ENCODE data around the gene GREB1L. TPM values are rescaled to one million over a fixed set of nuclear protein-coding genes. Genes with fewer than 3 reads are reported as not detected.
"Not testable (repeated sequence)": the region's sequence is repeated elsewhere in the genome, so short reads cannot be mapped to it uniquely, and the experiment has no call there.

GREB1L gene
- polyA plus RNA-seq, 1 donor: 4.0 TPM

DNA sequence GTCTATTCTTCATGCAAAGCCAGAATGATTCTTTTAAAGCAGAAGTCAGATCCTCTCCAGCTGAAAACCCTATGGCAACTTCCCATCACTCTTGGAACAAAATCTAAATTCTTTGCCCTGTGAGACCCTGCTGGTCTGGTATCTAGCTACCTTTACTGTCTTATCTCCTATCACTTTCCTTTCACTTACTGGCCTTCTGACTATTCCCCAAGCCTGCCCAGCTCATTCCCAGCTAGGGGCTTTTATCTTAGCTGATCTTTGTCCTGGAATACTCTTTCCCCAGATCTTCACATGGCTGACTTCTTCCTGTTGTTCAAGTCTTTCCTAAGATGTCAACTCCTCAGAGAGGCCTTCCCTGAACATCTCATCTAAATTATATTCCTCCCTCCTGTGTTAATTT is 63.6 kb downstream of the GREB1L start:
- DNase-seq: no peak

DNA sequence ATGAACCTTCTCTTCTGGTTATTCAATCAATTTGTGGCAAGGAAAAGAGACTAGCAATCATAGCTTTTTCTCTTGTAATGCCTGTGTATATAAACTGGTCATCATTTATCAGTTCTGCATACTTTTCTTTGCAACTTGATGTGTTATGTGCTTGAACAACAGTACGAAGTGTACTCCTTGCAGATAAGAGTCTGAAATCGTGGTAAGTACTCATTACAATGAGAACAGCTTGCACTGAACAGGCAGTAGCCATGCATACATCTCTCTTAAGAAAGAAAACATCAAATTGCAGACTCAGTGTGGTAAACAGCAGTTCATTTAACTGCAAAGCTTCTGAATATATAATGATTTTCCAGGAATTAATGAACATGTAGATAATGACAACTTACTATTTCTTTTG is 64.3 kb downstream of the GREB1L start:
- DNase-seq: no peak

DNA sequence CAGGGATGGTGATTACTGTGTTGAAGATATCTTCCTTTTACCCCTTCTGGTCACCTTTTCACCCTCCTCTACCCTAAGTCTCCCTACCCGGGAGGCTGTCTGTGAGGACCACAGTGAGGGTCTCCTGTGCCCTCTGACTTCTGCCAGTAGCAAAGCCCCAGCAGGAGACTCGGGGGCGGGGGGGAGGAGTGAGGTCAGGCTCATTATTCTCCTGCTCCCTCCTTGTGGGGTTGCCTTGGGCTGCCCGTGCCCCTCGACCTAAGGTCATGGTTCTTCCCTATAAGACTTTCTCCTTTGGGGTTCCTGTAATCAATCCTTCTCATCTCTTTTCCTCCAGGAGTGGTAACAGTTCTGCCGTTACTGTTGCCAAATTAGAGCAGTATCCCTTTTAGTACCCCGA is 65.5 kb downstream of the GREB1L start:
- no peak for DNase-seq

DNA sequence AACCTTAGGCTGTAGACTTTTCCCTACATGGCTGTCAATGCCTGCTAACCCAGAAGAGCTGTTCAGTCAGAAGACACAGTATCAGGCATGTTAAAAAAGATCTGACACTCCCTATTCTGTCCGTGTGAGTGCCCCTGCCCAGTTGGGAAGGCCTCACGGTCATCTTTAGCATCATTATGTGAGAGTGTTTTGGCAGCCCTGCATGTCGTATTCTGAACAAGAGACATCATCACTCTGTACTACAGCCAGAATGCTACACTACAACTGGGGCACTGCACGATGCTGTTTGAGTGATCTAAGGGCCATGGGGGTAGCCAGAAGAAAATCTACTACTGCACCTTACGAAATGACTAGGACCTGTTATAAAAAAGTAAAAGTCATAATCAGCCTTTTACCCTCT is 67.2 kb downstream of the GREB1L start:
- no peak for DNase-seq

DNA sequence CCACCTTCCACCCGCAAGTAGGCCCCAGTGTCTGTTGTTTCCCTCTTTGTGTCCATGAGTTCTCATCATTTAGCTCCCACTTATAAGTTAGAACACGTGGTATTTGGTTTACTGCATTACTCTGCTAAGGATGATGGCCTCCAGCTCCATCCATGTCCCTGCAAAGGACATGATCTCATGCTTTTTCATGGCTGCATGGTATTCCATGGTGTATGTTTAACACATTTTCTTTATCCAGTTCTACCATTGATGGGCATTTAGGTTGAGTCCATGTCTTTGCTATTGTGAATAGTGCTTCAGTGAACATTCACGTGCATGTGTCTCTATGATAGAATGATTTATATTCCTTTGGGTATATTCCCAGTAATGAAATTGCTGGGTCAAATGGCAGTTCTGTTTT is 69.9 kb downstream of the GREB1L start:
- not testable (repeated sequence) for DNase-seq

DNA sequence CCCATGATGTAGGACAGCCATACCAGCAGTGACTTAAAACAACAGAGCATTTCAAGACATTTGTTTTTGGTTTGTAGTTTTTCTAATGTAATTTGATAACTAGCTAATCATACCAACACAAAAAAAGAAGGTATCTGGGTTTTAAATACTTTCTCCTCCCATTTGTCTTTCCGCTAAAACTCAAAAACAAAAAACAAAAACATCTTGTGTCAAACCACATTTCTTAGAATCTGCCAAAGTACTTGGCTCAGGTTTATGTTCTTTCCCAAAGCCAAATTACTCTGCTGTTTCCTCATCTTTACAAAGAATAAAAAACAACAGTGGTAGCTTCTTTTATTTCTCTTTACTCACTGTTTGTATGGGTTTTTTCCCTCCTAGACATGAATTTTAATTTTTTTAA is 71.5 kb downstream of the GREB1L start:
- no peak for DNase-seq

DNA sequence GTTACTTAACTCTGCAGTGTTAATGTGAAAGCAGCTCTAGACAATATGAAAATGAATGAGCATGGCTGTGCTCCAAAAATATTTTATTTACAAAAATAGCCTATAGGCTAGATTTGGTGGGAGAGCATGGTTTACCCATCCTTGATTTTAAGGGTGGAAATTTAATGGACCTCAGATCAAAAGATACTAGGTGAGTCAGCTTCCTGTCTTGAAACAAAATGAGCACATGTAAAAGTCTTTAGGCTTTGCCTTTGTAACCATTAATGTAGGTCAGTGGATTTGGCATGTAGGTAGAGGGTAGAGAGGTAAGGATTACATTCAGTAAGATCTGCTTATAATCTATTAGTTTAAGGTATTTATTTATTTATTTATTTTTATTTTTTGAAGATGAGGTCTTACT is 72.7 kb downstream of the GREB1L start:
- no peak for DNase-seq

DNA sequence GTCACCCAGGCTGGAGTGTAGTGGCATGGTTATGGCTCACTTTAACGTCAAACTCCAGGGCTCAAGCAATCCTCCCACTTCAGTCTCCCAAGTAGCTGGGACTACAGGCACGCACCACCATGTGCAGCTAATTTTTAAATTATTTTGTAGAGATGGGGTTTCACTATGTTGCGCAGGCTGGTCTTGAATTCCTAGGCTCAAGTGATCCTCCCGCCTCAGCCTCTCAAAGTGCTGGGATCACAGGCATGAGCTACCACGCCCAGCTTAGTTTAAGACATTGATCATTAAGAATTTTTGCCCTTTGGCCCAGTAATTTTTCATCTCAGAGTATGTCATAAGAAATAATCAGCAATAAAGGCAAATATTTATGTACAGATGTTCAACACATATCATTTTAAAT is 73.1 kb downstream of the GREB1L start:
- not testable (repeated sequence) for DNase-seq

DNA sequence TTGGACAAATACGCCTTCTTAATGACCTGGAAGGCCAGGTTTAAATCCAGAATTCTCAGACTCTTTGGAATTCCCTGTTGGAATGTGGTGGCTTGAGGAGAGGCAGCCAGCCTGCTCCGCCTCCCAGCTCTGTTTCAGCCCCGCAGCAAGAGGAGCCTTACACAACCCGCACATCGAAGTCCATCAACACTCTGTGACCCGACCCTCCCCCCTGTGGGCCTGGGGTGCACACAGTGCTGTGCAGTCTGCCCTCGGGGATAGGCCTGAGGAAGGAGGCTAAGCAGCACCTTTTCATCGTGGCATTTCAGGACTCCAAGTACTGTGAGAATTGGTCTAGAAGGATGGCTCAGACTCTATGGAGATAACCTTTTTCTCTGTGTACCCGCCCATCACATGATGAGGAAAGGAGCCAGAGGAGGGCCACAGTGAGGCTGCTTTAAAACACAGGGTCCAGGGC is 73.7 kb downstream of the GREB1L start:
- DNase-seq: no peak

DNA sequence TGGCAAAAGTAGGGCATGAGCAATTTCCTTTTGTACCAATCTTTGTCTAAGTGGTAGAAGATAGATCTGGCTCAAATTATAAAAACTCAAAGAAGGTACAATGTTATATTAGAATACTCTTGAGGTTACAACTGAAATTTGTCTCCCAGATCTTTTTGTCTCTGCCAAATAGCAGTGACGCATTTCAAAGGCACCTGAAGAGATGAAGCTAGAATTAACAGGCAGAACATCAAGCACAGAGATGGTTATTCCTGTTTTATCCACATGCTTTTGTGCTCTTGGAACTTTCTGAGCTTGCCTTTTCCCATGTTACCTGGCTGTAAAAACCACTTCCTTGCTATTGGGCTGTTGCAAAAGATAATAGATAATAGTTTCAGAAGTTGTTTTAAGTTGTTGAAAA is 74.3 kb downstream of the GREB1L start:
- DNase-seq: no peak

DNA sequence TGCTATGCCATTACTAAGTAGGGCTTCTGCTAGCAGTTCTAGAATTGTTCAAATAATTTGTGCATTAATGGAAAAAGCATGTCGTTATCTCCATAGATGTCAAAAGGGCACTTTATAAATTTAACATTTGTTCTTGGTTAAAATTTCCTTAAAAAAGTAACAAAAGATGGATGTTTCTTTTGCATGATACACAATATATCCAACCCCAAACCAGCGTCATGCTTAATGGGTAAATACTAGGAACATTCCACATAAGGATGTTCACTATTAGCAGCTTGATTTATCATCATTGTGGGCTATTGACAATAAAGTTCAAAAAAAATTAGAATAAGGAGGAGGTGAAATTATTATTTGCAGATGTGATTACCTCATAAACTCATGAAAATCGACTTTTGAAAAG is 79.7 kb downstream of the GREB1L start:
- DNase-seq: no peak

DNA sequence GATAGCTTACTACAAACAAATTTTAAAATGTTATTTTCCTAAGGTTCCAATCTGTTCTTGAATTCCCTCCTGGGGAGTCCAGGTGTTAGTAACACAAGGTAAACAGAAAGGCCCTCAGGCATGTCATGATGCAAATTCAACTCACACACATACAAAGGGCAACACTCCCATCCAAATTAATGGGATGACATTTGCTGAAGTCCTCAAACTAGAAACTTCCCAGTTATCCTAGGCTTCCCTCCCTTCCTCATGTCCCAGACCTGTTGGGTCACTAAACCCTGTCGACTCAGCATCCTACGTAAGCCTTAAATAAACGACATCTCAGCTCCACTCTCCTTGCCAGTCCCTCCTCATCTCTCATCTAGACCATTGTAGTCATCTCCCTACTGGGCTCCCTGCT is 85.1 kb downstream of the GREB1L start:
- no peak for DNase-seq

DNA sequence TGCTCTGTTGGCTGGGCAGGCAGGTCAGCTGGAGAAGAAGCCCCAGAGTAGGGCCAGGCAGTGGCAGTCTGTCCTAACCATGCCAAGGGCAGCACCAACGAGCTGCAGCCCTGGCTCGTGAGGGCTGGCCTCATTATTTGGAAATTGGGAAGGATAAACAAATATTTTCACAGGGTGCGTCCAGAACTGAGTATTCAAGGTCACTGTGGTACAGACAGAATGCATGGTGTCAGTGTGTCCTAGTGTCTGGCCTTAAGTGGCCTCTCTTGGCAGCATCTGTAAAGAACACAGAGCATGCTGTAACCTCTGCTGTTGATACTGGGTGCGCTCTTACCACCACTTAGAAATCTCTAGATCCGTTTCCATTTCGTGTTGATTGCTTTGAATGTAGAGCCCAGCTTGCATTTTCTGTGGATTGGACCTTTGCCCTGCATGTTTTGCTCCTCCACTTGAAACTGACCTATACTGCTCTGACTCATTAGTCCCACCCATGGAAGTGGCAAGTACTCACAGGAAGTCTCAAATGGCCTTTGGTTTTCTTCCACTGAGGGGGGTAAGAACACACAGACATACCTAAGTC is 88.2 kb downstream of the GREB1L start:
- DNase-seq: no peak

DNA sequence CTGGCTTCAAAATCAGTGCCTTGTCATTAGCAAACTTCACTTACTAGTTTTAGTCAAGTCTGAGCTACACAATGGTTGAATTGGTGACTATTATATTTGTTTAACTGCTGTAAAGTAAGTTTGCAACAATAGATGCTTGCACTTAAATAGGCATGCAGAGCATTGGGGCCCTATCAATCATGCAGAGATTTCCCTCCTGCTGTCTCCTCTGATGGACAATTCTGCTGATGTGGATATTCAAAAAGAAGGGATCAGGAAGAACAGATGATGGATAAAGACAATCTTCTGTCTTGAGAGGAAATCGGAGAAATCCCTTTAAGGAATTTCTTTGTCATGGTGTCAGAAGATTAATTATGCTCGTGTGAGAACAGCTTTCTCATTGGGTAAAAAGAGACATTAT is 89.0 kb downstream of the GREB1L start:
- no peak for DNase-seq

DNA sequence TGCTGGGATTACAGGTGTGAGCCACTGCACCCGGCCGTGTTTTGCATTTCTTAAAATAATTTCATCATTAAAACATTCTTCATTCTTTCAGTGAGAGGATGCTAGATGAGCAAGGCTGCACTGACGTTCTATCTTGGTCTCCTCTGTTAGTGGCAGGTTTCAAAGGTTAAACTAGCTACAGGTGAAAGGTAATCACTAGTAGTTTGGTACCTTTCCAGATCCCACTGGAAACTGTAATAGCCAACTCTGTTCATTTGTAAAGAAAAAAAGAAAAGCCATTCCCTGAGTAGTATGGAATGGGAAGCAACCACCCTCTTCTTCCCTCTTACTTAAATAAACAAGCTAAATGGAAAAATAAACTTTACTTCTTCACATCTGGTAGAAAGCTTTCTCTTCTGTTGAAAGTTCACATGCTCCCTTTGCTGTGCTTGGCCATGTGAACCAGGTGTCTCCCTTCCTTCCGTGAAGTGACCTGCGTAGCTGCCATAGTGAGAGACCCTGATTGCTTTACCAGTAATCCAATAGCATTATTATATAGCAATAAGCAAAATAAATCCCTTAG is 94.0 kb downstream of the GREB1L start:
- no peak for DNase-seq

DNA sequence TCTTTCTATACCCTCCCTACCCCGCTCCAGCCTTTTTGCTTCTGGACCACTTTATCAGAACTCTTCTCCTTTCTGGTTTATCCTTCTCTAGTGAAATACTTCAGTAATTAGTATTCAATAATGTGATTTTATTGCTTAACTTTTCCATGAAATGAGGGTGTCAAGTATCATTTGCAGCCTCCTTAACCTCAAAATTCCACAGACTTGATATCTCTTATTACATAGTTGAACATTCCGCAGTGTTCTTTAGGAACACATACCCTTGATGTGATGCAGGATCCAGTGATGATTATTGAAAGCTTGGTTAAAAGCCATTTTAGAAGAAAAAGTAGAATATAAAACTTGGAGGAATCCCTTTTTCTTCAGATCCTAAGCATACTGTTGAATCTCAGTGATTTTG is 94.8 kb downstream of the GREB1L start:
- DNase-seq: no peak

DNA sequence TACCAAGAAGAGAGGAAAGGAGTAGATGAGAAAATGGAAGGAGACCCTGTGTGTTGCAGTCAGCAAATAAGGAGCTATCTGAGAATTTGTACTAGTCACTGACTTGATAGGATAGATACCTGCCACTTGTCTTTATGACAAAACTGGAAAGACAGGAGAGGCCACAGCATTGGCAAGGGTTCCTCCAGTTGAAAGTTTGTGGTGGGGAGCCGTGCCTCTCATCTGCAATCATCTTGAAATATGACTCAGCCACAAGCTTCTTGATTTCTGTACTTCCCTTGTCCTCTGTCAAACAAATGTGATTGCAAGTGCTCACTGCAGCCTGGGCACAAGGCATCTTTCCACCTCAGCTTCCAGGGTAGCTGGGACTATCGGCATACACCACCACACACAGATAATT is 99.1 kb downstream of the GREB1L start:
- DNase-seq: no peak

DNA sequence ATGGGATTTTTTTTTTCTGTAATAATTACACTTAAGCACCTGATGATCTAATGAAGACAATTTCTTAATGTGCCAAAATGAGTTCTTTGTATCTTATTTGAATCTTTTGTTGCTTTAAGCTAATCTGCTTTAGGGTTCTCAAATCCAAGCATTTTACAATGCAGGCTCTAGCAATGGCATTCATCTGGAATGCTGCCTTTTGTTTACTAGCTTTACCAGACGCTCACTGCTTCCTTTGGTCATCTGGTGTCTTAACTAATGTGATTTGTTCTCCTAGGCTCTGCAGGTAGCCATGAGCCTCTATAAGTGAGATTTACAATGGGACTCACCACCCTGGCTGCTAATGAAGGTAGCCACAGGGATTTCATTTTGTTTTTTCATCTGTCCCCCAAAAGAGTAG is 100.3 kb downstream of the GREB1L start:
- no peak for DNase-seq

DNA sequence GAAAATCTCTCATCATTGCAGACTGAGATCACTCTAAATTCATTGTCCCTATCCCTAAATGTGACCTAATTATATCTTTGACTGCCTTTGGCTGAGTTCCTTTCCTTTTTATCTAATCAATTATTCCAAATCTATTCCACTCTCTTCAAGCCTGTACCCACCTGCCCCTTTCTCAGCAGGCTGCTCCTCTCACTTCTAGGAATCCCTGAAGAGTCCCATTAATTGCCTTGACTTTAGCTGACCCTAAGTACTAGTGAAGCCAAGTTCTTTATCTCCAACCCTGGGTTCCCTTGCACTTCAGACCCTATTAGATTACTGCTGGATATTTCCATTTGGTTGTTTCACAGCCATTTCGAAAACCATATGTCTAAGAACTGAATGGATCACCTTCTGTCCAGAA is 102.8 kb downstream of the GREB1L start:
- DNase-seq: no peak

DNA sequence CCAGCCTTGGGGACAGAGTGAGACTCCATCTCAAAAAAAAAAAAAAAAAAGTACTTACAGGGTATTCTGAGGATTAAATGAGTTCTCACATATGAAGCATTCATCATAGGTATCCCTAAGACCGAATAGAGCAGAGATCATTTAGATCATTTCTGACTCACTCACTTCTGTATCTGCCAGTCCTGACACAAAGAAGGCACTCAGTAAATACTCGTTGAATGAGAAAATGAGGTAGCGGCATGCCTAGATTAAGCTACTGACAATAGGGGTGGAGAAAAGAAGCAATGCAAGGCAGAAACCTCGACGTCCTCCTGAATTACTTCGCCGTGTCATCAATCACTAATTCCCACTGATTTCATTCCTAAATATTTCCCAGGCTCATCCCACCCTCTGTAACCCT is 103.8 kb downstream of the GREB1L start:
- no peak for DNase-seq

DNA sequence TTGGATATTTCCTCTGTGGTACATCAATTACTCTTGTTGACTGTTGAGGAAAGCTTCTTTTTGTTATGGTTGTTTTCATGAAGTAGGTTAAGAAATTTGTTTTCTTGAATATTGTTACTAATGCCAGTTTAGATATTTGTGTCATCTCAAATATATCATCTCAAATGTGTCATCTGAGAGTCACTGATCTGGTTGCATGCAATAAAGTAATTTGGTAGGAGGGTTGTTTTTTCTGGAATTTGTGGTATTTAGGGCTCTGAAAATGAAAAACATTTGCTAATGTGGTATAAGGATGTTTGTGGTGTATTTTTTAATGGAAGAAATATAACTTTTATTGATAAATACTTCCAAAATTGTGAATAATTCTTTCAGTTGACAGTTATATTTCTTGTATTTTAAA is 117.7 kb downstream of the GREB1L start:
- DNase-seq: no peak

DNA sequence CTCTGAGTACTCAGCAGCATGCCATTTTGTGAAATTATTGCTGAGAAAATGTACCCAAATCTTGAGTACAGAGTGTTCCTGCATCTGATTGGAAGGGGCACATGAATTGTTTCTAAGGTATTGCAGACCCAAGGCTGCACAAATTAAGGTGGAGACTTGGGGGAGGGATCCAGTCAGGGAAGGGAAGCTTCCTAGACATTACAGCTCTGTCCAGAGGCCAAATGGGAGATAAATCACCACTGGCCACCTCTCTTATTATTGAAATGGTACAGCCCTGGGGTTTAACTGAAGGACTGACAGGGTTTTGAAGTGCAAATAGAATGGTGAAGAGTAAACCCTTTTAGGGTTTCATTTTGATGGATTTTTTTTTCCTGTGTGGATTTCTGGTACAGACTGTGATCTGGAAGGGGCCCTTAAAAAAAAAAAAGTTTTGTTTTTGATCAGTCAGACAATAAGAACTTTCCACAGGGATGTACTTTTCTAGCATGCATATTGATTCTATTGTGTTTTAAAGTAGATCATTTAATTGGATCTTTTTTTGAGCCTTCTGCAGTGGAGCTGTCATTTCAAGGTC is 119.4 kb downstream of the GREB1L start:
- peak; percentile 32 for DNase-seq

DNA sequence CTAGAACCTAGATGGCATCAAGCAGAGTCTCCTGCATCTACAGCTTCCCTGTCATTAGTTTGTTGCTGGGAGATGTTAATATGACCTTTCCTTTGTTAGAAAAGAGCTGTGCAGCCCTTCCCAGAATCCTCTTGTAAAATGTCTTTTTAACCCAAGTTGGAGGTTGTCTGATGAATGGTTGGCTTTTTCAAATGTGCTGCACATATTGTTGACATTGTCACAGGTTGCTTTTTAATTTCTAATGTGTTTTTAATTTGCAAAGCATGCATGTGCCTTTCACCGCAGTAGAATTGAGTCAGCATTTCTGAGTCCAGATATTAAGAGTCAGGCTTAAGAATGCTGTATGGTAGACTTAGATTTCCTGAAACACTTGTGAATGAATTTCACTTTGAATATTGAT is 120.8 kb downstream of the GREB1L start:
- no peak for DNase-seq

DNA sequence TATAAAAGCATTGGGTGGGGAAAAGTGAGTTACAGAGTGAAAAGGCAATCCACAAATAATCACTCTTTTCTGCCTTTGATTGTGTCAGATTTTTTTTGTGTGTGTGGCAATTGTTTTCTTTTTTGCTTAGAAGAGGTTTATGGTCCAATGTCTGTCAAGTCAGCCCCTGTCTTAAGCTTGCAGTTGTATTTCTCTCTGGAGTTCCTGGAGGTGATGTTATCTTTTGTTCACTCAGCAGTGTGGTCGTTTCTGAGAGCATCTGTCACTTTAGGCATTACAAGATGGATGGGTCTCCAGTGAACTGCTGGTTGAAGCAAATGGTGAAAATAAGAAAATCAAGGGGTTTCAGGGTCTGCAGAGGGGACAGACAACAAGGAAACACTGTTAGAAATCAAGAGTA is 121.3 kb downstream of the GREB1L start:
- no peak for DNase-seq
